ENCODE results near the gene CHD5.

CHD5 gene

GRCh38 chr1:6106321-6106731 lies 73.8 kb downstream of the CHD5 start:
- no peak overlapping the region for H3K4me3 ChIP-seq (ENCODE audit: low read length)
- no peak for DNase-seq (ENCODE audit: low read depth, low spot score)

- no peak for DNase-seq (ENCODE audit: low read depth, low spot score)
- H3K4me3 ChIP-seq (ENCODE audit: low read length): no peak overlapping the region
These were observed 74.4 kb downstream of the CHD5 start for GRCh38 chr1:6105763-6106162.

GRCh38 chr1:6105218-6105679 lies 74.9 kb downstream of the CHD5 start:
- no peak for DNase-seq (ENCODE audit: low read depth, low spot score)
- no peak overlapping the region for H3K4me3 ChIP-seq (ENCODE audit: low read length)

GRCh38 chr1:6104631-6105030 lies 75.5 kb downstream of the CHD5 start:
- DNase-seq (ENCODE audit: low read depth, low spot score): no peak
- H3K4me3 ChIP-seq (ENCODE audit: low read length): no peak overlapping the region

GRCh38 chr1:6103854-6104530 lies 76.1 kb downstream of the CHD5 start:
- no peak for DNase-seq (ENCODE audit: low read depth, low spot score)
- H3K4me3 ChIP-seq (ENCODE audit: low read length): no peak overlapping the region

- no peak for DNase-seq (ENCODE audit: low read depth, low spot score)
- H3K4me3 ChIP-seq (ENCODE audit: low read length): no peak overlapping the region
These were observed 76.8 kb downstream of the CHD5 start for GRCh38 chr1:6103111-6103853.

- no peak overlapping the region for H3K4me3 ChIP-seq (ENCODE audit: low read length)
- no peak for DNase-seq (ENCODE audit: low read depth, low spot score)
These were observed 77.6 kb downstream of the CHD5 start for GRCh38 chr1:6102532-6102845.

- no peak for DNase-seq (ENCODE audit: low read depth, low spot score)
These were observed 78.1 kb downstream of the CHD5 start for GRCh38 chr1:6101826-6102531.

GRCh38 chr1:6100861-6101783 lies 79.0 kb downstream of the CHD5 start:
- no peak overlapping the region for H3K4me3 ChIP-seq (ENCODE audit: low read length)

More at GRCh38 chr1:6101826-6102531, 78.1 kb downstream of the CHD5 start:
- H3K4me3 ChIP-seq (ENCODE audit: low read length): no peak overlapping the region

GRCh38 chr1:6099787-6100765 lies 80.0 kb downstream of the CHD5 start:
- H3K4me3 ChIP-seq (ENCODE audit: low read length): no peak overlapping the region
- no peak for DNase-seq (ENCODE audit: low read depth, low spot score)

More at GRCh38 chr1:6100861-6101783, 79.0 kb downstream of the CHD5 start:
- no peak for DNase-seq (ENCODE audit: low read depth, low spot score)

GRCh38 chr1:6099297-6099696 lies 80.8 kb downstream of the CHD5 start:
- H3K4me3 ChIP-seq (ENCODE audit: low read length): no peak overlapping the region
- no peak for DNase-seq (ENCODE audit: low read depth, low spot score)

- H3K4me3 ChIP-seq (ENCODE audit: low read length): no peak overlapping the region
- no peak for DNase-seq (ENCODE audit: low read depth, low spot score)
These were observed 81.6 kb downstream of the CHD5 start for GRCh38 chr1:6098303-6099215.

- DNase-seq (ENCODE audit: low read depth, low spot score): no peak
- H3K4me3 ChIP-seq (ENCODE audit: low read length): no peak overlapping the region
These were observed 82.3 kb downstream of the CHD5 start for GRCh38 chr1:6097824-6098223.

- DNase-seq (ENCODE audit: low read depth, low spot score): no peak
- no peak overlapping the region for H3K4me3 ChIP-seq (ENCODE audit: low read length)
These were observed 83.0 kb downstream of the CHD5 start for GRCh38 chr1:6097117-6097595.

GRCh38 chr1:6096243-6097116 lies 83.6 kb downstream of the CHD5 start:
- no peak for DNase-seq (ENCODE audit: low read depth, low spot score)
- H3K4me3 ChIP-seq (ENCODE audit: low read length): no peak overlapping the region
